GM12892 (cell line): Measurements from ENCODE around the gene DENND1B.
"Not testable (repeated sequence)": the region's sequence is repeated elsewhere in the genome, so short reads cannot be mapped to it uniquely, and the experiment has no call there.

Experiments
- DNase-seq: peaks from one replicate; pipeline ENCODE4 v3.0.0; 2011; ENCODE audit not compliant: insufficient read length
- FAIRE-seq: peaks from 2 replicates; lab custom pipeline; 2011; peaks lifted over from hg19 to GRCh38; lab: Jason Lieb, UNC
- POLR2A ChIP-seq: IDR thresholded peaks from 2 replicates; pipeline ENCODE4 v1.6.1; 2011; ENCODE audit warnings: low read depth, low read length, control low read depth
- POLR2AphosphoS5 ChIP-seq: IDR thresholded peaks from 2 replicates; pipeline ENCODE4 v1.6.1; 2011; ENCODE audit warnings: low read depth, low read length, control low read depth
- TAF1 ChIP-seq: IDR thresholded peaks from 2 replicates; pipeline ENCODE4 v1.6.1; 2011; ENCODE audit warnings: low read depth, mild to moderate bottlenecking, control low read depth, low read length, borderline replicate concordance

The DENND1B gene

GRCh38 chr1:197763307-197763706, 12.0 kb downstream of the DENND1B start:
- DNase-seq: no peak
- TF ChIP-seq POLR2A (no peak), TAF1 (no peak), POLR2AphosphoS5 (no peak)
- no peak for FAIRE-seq

- FAIRE-seq (no peak), DNase-seq (no peak)
- TF ChIP-seq TAF1: no peak
- no peak for TF ChIP-seq POLR2AphosphoS5
- TF ChIP-seq POLR2A: no peak
Observed at GRCh38 chr1:197761654-197762053, 13.6 kb downstream of the DENND1B start.

- not testable (repeated sequence) for FAIRE-seq, DNase-seq
Observed at GRCh38 chr1:197755553-197755952, 19.7 kb downstream of the DENND1B start.

- DNase-seq, FAIRE-seq: not testable (repeated sequence)
Observed at GRCh38 chr1:197752652-197753164, 22.6 kb downstream of the DENND1B start.

- no peak for DNase-seq
- TF ChIP-seq POLR2AphosphoS5 (no peak), TAF1 (no peak), POLR2A (no peak)
- no peak for FAIRE-seq
Observed at GRCh38 chr1:197750366-197750765, 24.9 kb downstream of the DENND1B start.

GRCh38 chr1:197745911-197746310, 29.4 kb downstream of the DENND1B start:
- TF ChIP-seq POLR2A: no peak
- no peak for DNase-seq
- no peak for FAIRE-seq

GRCh38 chr1:197744979-197745378, 30.3 kb downstream of the DENND1B start:
- DNase-seq (no peak), FAIRE-seq (no peak)
- no peak for TF ChIP-seq POLR2AphosphoS5
- no peak for TF ChIP-seq POLR2A
- TF ChIP-seq TAF1: no peak

- no peak for DNase-seq
- TF ChIP-seq POLR2A (no peak), TAF1 (no peak), POLR2AphosphoS5 (no peak)
- no peak for FAIRE-seq
Observed at GRCh38 chr1:197743578-197743977, 31.7 kb downstream of the DENND1B start.

GRCh38 chr1:197740992-197741391, 34.3 kb downstream of the DENND1B start:
- no peak for DNase-seq
- FAIRE-seq: no peak
- TF ChIP-seq POLR2AphosphoS5 (no peak), TAF1 (no peak)

- TF ChIP-seq TAF1 (no peak), POLR2A (no peak), POLR2AphosphoS5 (no peak)
- FAIRE-seq (no peak), DNase-seq (no peak)
Observed at GRCh38 chr1:197738927-197739326, 36.4 kb downstream of the DENND1B start.

- FAIRE-seq (no peak), DNase-seq (no peak)
- TF ChIP-seq TAF1: no peak
- no peak for TF ChIP-seq POLR2AphosphoS5
- no peak for TF ChIP-seq POLR2A
Observed at GRCh38 chr1:197737916-197738315, 37.4 kb downstream of the DENND1B start.

- no peak for FAIRE-seq
- no peak for TF ChIP-seq POLR2AphosphoS5
- no peak for TF ChIP-seq POLR2A
- TF ChIP-seq TAF1: no peak
Observed at GRCh38 chr1:197736685-197737084, 38.6 kb downstream of the DENND1B start.

GRCh38 chr1:197735461-197735860, 39.8 kb downstream of the DENND1B start:
- no peak for DNase-seq
- FAIRE-seq: no peak
- no peak for TF ChIP-seq TAF1
- no peak for TF ChIP-seq POLR2AphosphoS5
- no peak for TF ChIP-seq POLR2A

More at GRCh38 chr1:197736685-197737084, 38.6 kb downstream of the DENND1B start:
- no peak for DNase-seq
